Measurements from ENCODE around the gene TTC16.

DNA sequence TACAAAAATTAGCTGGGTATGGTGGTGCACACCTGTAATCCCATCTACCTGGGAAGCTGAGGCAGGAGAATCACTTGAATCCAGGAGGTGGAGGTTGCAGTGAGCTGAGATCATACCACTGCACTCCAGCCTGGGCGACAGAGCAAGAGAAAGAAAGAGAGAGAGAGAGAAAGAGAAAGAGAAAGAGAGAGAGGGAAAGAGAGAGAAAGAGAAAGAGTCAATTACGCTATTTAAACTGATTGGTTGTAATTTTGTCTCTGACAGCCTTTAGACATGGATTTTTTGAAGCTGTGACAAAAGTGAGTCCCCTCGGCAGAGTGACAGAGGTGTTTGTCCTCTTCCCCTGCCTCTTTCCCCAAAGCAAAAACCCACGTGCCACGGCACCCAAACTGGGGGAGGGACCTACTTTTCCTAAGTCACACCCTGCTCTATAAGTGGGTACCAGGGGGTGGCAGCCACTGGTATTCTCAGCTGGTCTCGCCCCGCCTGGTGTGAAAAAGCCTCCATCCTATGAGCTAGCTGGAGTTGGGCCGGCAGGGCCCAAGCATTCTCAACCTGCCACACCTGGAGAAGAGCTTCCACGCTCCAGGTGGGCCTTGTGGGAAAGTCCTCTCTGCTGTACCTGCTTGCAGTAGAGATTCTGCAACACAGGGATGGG lies 12.5 kb upstream of the TTC16 start:
- TF ChIP-seq POLR2AphosphoS5 (IDR thresholded peaks at IDR 0.05) (no peak), POLR2A (IDR thresholded peaks at IDR 0.05) (no peak)
- TF ChIP-seq, protein P1, sequence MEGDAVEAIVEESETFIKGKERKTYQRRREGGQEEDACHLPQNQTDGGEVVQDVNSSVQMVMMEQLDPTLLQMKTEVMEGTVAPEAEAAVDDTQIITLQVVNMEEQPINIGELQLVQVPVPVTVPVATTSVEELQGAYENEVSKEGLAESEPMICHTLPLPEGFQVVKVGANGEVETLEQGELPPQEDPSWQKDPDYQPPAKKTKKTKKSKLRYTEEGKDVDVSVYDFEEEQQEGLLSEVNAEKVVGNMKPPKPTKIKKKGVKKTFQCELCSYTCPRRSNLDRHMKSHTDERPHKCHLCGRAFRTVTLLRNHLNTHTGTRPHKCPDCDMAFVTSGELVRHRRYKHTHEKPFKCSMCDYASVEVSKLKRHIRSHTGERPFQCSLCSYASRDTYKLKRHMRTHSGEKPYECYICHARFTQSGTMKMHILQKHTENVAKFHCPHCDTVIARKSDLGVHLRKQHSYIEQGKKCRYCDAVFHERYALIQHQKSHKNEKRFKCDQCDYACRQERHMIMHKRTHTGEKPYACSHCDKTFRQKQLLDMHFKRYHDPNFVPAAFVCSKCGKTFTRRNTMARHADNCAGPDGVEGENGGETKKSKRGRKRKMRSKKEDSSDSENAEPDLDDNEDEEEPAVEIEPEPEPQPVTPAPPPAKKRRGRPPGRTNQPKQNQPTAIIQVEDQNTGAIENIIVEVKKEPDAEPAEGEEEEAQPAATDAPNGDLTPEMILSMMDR (IDR thresholded peaks at IDR 0.05) = no peak
